Kidney (tissue), 14 donors: Measurements from ENCODE around the gene TMEM169. TPM values are rescaled to one million over a fixed set of nuclear protein-coding genes. Genes with fewer than 3 reads are reported as not detected.

Source experiments
- DNase-seq, 5 donors: peaks; one replicate each; pipeline ENCODE4 v3.0.0-alpha.2; 2013 to 2020
- FAIRE-seq: peaks from 2 replicates; lab custom pipeline; 2012; peaks lifted over from hg19 to GRCh38; lab: Jason Lieb, UNC
- H3K27ac ChIP-seq, 2 donors: one replicate each; pipeline ENCODE4 v1.7.0; 2013; ENCODE audit warnings: low read depth in 2 of 2, low read length in 2 of 2, inconsistent platforms in 1 of 2
- H3K27me3 ChIP-seq: one replicate; pipeline ENCODE4 v1.7.1; 2013; ENCODE audit warnings: low read length, inconsistent platforms; ENCODE audit not compliant: control insufficient read depth, insufficient read depth
- H3K36me3 ChIP-seq, 3 donors: one replicate each; pipeline versions ENCODE4 v1.7.0 to v1.7.1; 2013; ENCODE audit warnings: low read length in 3 of 3, control low read depth in 1 of 3, inconsistent platforms in 1 of 3; ENCODE audit not compliant: insufficient read depth in 3 of 3, control insufficient read depth in 2 of 3
- H3K4me1 ChIP-seq, 3 donors: one replicate each; pipeline versions ENCODE4 v1.7.0 to v1.7.1; 2013; ENCODE audit warnings: low read length in 3 of 3, inconsistent platforms in 1 of 3, low read depth in 1 of 3; ENCODE audit not compliant: control insufficient read depth in 2 of 3, insufficient read depth in 2 of 3
- H3K4me3 ChIP-seq, 3 donors: one replicate each; pipeline versions ENCODE4 v1.7.0 to v1.8.1; 2013; ENCODE audit warnings: low read length in 3 of 3, control low read depth in 1 of 3, inconsistent platforms in 1 of 3
- H3K9ac ChIP-seq, 3 donors: one replicate each; pipeline versions ENCODE4 v1.7.0 to v1.7.1; 2013; ENCODE audit warnings: low read length in 3 of 3, control low read depth in 1 of 3, inconsistent platforms in 1 of 3
- H3K9me3 ChIP-seq, 3 donors: one replicate each; pipeline versions ENCODE4 v1.7.0 to v1.7.1; 2013; ENCODE audit warnings: low read length in 3 of 3, control low read depth in 1 of 3, inconsistent platforms in 1 of 3; ENCODE audit not compliant: control insufficient read depth in 2 of 3, insufficient read depth in 1 of 3
- intact Hi-C: fragments of 100-400 bp; cut with DNase I; formaldehyde crosslinking; loops from one replicate; pipeline ENCODE4 v1.11.1; 2022
- polyA plus RNA-seq: library from polyadenylated mRNA; stranded (reverse); fragments of 350-450 nt; fragmentation: Illumina TruSeq; extraction: RNeasy Lipid Tissue Mini Kit (QIAGEN cat#74804); gene quantifications from one replicate; pipeline ENCODE4 v1.2.3, GENCODE V29; 2014; ENCODE audit warnings: low read depth, low replicate concordance; ENCODE audit not compliant: insufficient read depth
- total RNA-seq: library from RNA; stranded (reverse); fragmentation: NEBNext Ultra II Directional; extraction: Animal tissue kit (Norgen Biotek cat#: 25700); gene quantifications from one replicate; pipeline ENCODE4 v1.2.1, GENCODE V29; 2021
- TF ChIP-seq, protein P1 (sequence below): IDR thresholded peaks from 3 replicates; pipeline ENCODE4 v1.5.1; 2012; ENCODE audit warnings: mild to moderate bottlenecking, moderate library complexity, borderline replicate concordance; ENCODE audit not compliant: insufficient read depth; ENCODE audit errors: extremely low read depth
- donor health status: control.
- donor health status: control.
- donor health status: control.
- donor health status: control.
- donor health status: control.
- donor health status: DM: yes; HTN: yes; CAD: no.
- donor health status: Normal renal cell carcinoma (clear cell type).

The TMEM169 gene
- total and polyA plus RNA-seq, 2 donors from 2014 or later = 1.6 to 4.6 TPM

DNA sequence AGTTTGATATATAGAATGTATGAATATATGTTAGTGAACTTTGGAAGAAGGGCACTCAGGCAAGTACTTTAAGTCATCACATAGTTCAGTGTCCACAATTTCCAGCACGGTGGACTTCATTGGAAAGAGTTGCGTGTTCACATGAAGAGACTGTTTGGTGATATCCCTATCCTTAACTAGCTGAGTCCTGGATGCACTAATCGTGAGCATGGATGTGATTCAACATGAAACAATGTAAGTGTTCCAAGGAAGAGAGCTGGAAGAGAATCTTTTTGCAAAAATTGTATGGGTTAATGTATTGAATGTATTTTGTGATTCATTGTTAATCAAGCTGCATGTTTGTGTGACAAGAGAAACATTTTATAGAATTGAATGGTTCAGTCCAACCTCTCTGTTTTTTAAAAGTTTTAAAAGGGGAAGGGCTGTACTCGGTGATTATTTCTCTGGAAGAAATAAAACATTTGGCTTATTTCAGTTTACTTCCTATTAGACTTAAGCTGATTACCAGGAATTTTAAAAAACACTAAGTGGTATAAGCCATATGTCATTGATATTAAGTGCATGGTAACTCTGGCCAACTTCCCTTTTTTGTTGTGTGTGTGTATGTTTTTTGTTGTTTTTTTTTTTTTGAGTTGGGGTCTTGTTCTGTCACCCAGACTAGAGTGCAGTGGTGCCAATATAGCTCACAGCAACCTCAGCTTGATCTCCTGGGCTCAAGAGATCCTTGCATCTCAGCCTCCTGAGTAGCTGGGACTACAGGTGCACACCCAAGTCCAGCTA, 36.0 kb downstream of the TMEM169 start:
- no peaks in the 10 kb centered on the region for H3K9me3 ChIP-seq
- no peaks in the 10 kb centered on the region for H3K27me3 ChIP-seq
- DNase-seq (no peak), FAIRE-seq (no peak)
- TF ChIP-seq, protein P1, sequence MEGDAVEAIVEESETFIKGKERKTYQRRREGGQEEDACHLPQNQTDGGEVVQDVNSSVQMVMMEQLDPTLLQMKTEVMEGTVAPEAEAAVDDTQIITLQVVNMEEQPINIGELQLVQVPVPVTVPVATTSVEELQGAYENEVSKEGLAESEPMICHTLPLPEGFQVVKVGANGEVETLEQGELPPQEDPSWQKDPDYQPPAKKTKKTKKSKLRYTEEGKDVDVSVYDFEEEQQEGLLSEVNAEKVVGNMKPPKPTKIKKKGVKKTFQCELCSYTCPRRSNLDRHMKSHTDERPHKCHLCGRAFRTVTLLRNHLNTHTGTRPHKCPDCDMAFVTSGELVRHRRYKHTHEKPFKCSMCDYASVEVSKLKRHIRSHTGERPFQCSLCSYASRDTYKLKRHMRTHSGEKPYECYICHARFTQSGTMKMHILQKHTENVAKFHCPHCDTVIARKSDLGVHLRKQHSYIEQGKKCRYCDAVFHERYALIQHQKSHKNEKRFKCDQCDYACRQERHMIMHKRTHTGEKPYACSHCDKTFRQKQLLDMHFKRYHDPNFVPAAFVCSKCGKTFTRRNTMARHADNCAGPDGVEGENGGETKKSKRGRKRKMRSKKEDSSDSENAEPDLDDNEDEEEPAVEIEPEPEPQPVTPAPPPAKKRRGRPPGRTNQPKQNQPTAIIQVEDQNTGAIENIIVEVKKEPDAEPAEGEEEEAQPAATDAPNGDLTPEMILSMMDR = no peak
- H3K9ac ChIP-seq = no peak overlapping the region
- H3K36me3 ChIP-seq = peaks cover 15 to 57% (median 42%) of the 10 kb centered on the region in 3 donors
- intact Hi-C loops = no loop called here
- peaks cover 4 to 10% (median 8%) of the 10 kb centered on the region in 3 donors for H3K4me1 ChIP-seq
- H3K4me3 ChIP-seq = no peak overlapping the region
- no peak overlapping the region for H3K27ac ChIP-seq

DNA sequence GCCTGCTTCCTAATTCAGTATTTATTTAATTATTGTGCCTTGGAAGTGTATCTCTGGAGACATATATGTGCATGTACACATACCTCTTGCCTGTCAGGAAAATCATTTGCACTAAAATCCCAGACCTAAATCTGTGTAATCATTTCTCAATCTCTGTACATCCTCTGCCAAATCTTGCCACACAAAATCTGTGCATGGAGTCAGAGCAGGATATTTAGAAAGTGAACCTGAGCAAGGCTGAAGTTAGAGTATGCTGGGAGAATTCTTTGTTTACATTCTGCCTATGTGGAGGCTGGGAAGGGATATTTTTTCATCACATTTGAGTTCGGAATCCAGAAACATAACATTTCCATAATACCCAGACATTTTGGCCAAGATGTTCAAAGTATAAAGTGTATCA, 36.8 kb downstream of the TMEM169 start:
- peaks cover 19 to 57% (median 40%) of the 10 kb centered on the region in 3 donors for H3K36me3 ChIP-seq
- no peak overlapping the region for H3K27ac ChIP-seq
- no peak overlapping the region for H3K4me3 ChIP-seq
- DNase-seq = no peak
- H3K27me3 ChIP-seq = no peaks in the 10 kb centered on the region
- TF ChIP-seq, protein P1 = no peak
- intact Hi-C loops = no loop called here
- no peak overlapping the region for H3K9ac ChIP-seq
- no peak for FAIRE-seq
- H3K9me3 ChIP-seq = no peaks in the 10 kb centered on the region
- peaks cover 4 to 10% (median 8%) of the 10 kb centered on the region in 3 donors for H3K4me1 ChIP-seq

DNA sequence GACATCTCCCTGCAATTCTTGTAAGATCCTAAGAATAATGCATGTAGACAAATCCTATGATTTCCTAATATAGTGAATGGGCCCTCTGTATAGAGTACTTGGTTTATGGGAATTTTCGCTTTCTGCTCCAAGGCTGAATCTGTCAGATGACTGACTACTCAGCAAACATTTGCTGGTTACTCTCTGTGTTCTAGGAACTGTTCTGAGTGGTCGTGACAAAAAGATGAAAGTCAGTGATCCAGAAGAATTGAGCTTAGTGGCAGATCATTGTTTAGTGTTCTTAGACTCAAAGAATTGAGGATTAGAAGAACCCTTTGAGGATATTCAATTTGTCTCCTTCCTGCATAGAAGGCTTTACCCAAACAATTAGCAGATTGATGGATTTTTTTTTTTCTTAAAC, 37.4 kb downstream of the TMEM169 start:
- no peak overlapping the region for H3K9ac ChIP-seq
- no peaks in the 10 kb centered on the region for H3K9me3 ChIP-seq
- intact Hi-C loops = no loop called here
- no peaks in the 10 kb centered on the region for H3K27me3 ChIP-seq
- no peak overlapping the region for H3K4me3 ChIP-seq
- H3K4me1 ChIP-seq = peaks cover 4 to 9% (median 7%) of the 10 kb centered on the region in 3 donors
- no peak for DNase-seq
- no peak overlapping the region for H3K27ac ChIP-seq
- TF ChIP-seq, protein P1 = no peak
- H3K36me3 ChIP-seq = peaks cover 16 to 57% (median 35%) of the 10 kb centered on the region in 3 donors
- no peak for FAIRE-seq
